Measurements from ENCODE around the gene ABCG1. TPM values are rescaled to one million over a fixed set of nuclear protein-coding genes. Genes with fewer than 3 reads are reported as not detected.

ABCG1 gene
- polyA plus RNA-seq, 1 donor from 2014 or later = 11.6 TPM

GRCh38 chr21:42238185-42238934 lies 19.4 kb downstream of the ABCG1 start:
- peak overlapping the region in 3 of 4 donors; percentile 52 to 78 (median 76) for H3K4me3 Mint-ChIP-seq
- peak overlapping the region; percentile 27 to 69 (median 36) for H3K27ac Mint-ChIP-seq
- H3K36me3 Mint-ChIP-seq = peaks cover 1% of the 10 kb centered on the region
- peaks cover 6% of the 10 kb centered on the region for H3K27me3 Mint-ChIP-seq
- H3K9me3 Mint-ChIP-seq = no peaks in the 10 kb centered on the region
- peaks cover 47 to 60% (median 54%) of the 10 kb centered on the region in 3 donors for H3K4me1 Mint-ChIP-seq

- Mint-ChIP-seq H3K36me3 (peaks cover 1% of the 10 kb centered on the region), H3K9me3 (no peaks in the 10 kb centered on the region), H3K27ac (no peak overlapping the region), H3K4me1 (peaks cover 38 to 51% (median 44%) of the 10 kb centered on the region in 3 donors), H3K27me3 (peaks cover 6% of the 10 kb centered on the region), H3K4me3 (peak overlapping the region in 1 of 4 donors; percentile 38)
These were observed 20.6 kb downstream of the ABCG1 start for GRCh38 chr21:42239556-42239955.

GRCh38 chr21:42239973-42240372 lies 21.0 kb downstream of the ABCG1 start:
- peaks cover 1% of the 10 kb centered on the region for H3K36me3 Mint-ChIP-seq
- H3K4me1 Mint-ChIP-seq = peaks cover 37 to 50% (median 43%) of the 10 kb centered on the region in 3 donors
- no peaks in the 10 kb centered on the region for H3K9me3 Mint-ChIP-seq
- H3K27ac Mint-ChIP-seq = no peak overlapping the region
- peaks cover 6% of the 10 kb centered on the region for H3K27me3 Mint-ChIP-seq
- peak overlapping the region in 1 of 4 donors; percentile 38 for H3K4me3 Mint-ChIP-seq

- H3K27me3 Mint-ChIP-seq = peaks cover 7% of the 10 kb centered on the region
- no peaks in the 10 kb centered on the region for H3K9me3 Mint-ChIP-seq
- H3K27ac Mint-ChIP-seq = peak overlapping the region in 1 of 3 donors; percentile 39
- H3K4me3 Mint-ChIP-seq = peak overlapping the region in 2 of 4 donors; percentile 29 to 58
- no peaks in the 10 kb centered on the region for H3K36me3 Mint-ChIP-seq
- peaks cover 25 to 29% (median 25%) of the 10 kb centered on the region in 3 donors for H3K4me1 Mint-ChIP-seq
These were observed 23.7 kb downstream of the ABCG1 start for GRCh38 chr21:42242611-42243010.

DNA sequence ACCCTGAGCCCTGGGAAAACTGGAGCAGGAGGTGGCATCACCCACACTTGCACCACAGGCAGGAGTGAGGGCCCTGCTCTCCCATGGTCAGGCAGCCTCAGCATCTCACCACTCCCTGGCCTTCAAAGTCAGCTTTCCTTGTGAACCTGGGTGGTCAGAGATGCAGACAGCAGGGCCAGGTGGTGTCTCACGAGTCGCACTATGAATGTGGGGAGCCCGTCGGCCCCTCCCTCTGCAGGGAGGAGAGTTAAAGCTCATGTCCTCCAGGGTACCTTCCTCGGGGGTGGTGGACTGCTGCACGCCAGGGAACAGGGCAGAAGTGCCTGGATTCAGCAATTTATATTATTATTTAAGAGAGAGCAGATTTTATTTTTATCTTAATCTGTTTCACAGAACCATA lies 24.1 kb downstream of the ABCG1 start:
- Mint-ChIP-seq H3K4me1 (peaks cover 25 to 30% (median 26%) of the 10 kb centered on the region in 3 donors), H3K27me3 (peaks cover 7% of the 10 kb centered on the region), H3K4me3 (no peak overlapping the region), H3K36me3 (no peaks in the 10 kb centered on the region), H3K27ac (peak overlapping the region in 1 of 3 donors; percentile 39), H3K9me3 (no peaks in the 10 kb centered on the region)

GRCh38 chr21:42245331-42246193 lies 26.6 kb downstream of the ABCG1 start:
- Mint-ChIP-seq H3K4me1 (peaks cover 29 to 35% (median 33%) of the 10 kb centered on the region in 3 donors), H3K27ac (no peak overlapping the region), H3K36me3 (no peaks in the 10 kb centered on the region), H3K9me3 (no peaks in the 10 kb centered on the region), H3K27me3 (peaks cover 7% of the 10 kb centered on the region), H3K4me3 (no peak overlapping the region)

DNA sequence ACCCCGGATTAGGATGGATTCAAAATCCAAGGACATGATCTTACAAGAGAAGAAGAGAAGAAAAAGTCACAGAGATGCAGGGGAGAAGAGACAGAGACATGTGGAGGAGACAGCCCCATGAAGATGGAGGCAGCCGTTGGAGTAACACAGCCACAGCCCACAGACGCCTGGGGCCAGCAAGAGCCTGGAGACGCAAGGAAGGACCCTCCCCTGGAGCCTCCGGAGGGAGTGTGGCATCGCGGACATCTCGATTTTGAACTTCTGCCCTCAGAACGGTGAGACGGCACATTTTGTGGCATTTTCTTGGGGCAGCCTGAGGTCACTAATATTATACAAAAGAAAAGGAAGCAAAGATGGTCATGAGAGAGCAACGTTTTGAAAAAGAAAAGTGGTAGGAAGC lies 28.8 kb downstream of the ABCG1 start:
- Mint-ChIP-seq H3K4me1 (peaks cover 20 to 32% (median 26%) of the 10 kb centered on the region in 3 donors), H3K27me3 (peaks cover 1% of the 10 kb centered on the region), H3K9me3 (no peaks in the 10 kb centered on the region), H3K36me3 (no peaks in the 10 kb centered on the region), H3K4me3 (no peak overlapping the region), H3K27ac (no peak overlapping the region)

- H3K27me3 Mint-ChIP-seq = peaks cover 1% of the 10 kb centered on the region
- H3K36me3 Mint-ChIP-seq = no peaks in the 10 kb centered on the region
- peaks cover 19 to 28% (median 24%) of the 10 kb centered on the region in 3 donors for H3K4me1 Mint-ChIP-seq
- H3K9me3 Mint-ChIP-seq = no peaks in the 10 kb centered on the region
- H3K27ac Mint-ChIP-seq = peak overlapping the region in 1 of 3 donors; percentile 20
- H3K4me3 Mint-ChIP-seq = peak overlapping the region in 1 of 4 donors; percentile 30
These were observed 29.3 kb downstream of the ABCG1 start for GRCh38 chr21:42248241-42248640.

DNA sequence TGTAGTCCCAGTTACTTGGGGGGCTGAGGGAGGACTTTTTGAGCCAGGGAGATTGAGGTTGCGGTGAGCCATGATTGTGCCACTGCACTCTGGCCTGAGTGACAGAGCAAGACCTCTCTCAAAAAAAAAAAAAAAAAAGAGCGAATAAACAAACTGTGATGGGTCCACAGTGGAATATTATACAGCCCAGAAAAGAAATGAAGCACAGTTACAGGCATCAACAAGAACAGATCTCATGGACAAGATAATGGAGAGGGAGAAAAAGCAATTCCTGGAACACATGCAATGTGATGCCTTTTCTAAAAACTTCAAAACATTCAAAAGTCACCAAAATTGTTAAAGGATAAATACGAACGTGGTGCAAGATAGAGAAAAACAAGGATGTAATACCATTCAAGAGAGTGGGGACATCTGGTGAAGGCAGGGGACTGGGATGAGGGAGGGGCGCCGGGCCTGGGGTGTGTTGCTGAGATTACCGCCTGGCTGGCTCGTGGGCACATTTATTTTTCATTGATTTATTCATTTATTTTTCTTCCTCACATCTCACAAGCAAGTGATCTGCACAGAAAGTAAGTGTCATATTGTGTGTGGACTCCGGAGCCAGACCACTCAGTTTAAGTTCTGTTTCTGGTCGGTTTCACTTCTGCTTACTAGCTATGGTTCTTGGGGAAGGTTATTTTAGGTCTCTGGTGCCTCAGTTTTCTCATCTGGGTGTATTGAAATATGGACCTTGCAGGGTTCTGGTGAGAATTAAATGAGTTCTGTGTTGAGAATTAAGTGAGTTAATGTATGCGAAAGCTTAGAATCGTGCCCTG lies 30.1 kb downstream of the ABCG1 start:
- peak overlapping the region; percentile 11 to 45 (median 23) for H3K27ac Mint-ChIP-seq
- H3K36me3 Mint-ChIP-seq = no peaks in the 10 kb centered on the region
- peak overlapping the region; percentile 2 to 69 (median 58) for H3K4me3 Mint-ChIP-seq
- peaks cover 24 to 34% (median 26%) of the 10 kb centered on the region in 3 donors for H3K4me1 Mint-ChIP-seq
- no peaks in the 10 kb centered on the region for H3K9me3 Mint-ChIP-seq
- H3K27me3 Mint-ChIP-seq = peaks cover 1% of the 10 kb centered on the region

DNA sequence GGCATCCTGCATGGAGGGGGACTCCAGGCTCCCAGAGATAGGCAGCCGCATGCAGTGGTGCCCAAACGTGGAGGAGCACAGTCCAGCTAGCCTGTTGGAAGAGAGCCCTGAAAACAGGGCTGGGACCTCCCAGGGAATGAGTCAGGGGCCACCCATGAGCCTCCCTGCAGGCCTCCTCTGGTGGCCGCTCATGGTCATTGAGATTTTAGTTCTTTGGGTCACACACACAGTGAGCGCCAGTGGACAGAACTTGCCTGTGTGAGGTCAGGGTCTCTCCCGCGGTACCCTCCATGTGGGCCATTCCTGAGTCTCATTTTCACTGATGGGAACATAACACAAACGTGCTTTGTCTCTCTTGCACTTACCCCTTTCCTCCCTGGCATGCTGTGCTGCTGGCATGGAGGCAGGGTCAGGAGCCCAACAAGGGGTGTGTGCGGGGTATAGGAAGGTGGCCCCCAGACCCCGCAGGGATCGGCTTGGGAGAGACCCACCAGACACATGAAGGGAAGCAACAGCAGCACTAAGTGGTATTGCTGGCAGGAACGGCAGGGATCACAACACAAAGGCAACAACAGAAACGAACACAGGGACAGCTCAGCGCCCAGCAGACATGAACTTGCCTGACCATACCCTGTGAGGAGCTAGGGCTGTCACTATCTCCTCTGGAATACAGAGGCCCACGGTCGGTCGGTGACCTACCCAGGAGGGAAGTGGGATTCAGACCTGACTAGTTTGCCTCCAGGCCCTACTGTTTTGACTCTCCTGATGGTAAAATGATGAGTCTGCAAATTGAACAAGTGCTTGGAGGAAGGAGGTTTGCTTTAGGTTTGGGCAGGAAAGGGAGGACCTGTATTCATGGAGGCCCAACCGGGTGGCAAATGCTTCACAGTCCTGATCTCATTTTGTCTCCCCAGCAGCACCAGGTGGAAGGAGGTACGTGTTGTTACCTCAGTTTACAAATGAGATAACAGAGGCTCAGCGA lies 31.8 kb downstream of the ABCG1 start:
- Mint-ChIP-seq H3K9me3 (no peaks in the 10 kb centered on the region), H3K27ac (peak overlapping the region in 1 of 3 donors; percentile 45), H3K36me3 (no peaks in the 10 kb centered on the region), H3K4me3 (no peak overlapping the region), H3K4me1 (peaks cover 35 to 50% (median 38%) of the 10 kb centered on the region in 3 donors), H3K27me3 (no peaks in the 10 kb centered on the region)

DNA sequence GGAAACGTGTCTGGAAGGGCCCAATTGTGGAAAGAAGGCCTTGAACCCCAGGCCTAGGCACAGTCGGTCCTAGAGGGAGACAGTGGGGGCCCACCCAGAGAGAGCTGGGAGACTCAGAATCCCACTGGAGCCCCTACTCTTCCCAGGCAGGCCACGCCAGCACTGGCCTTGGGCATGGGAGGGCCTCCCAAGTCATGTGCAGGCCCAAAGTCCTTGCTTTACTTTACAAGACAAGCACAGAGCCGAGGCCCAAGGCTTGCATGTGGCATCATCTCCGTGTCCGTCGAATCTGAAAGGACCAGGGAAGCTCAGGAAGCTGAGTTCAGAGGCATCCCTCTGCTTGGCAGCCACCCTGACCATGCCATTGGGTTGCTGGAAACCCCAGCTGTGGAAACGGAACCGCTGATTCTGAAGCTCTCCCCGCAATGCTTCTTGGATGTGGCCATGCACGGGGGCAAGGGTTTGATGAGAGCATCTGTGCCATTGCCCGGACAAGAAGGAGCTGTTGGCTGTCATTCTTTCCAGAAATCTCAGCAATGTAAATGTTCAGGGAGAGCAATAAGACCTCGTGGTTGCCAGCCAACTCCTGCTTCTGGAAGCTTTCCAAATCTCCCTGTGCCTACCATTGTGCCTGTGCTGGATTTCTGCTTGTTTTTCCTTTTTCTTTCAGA lies 32.8 kb downstream of the ABCG1 start:
- no peak overlapping the region for H3K27ac Mint-ChIP-seq
- no peaks in the 10 kb centered on the region for H3K27me3 Mint-ChIP-seq
- no peak overlapping the region for H3K4me3 Mint-ChIP-seq
- H3K36me3 Mint-ChIP-seq = no peaks in the 10 kb centered on the region
- no peaks in the 10 kb centered on the region for H3K9me3 Mint-ChIP-seq
- peaks cover 36 to 50% (median 38%) of the 10 kb centered on the region in 3 donors for H3K4me1 Mint-ChIP-seq

GRCh38 chr21:42252325-42252654 lies 33.4 kb downstream of the ABCG1 start:
- H3K4me3 Mint-ChIP-seq = no peak overlapping the region
- no peaks in the 10 kb centered on the region for H3K27me3 Mint-ChIP-seq
- H3K27ac Mint-ChIP-seq = peak overlapping the region in 2 of 3 donors; percentile 6 to 76
- peaks cover 34 to 50% (median 38%) of the 10 kb centered on the region in 3 donors for H3K4me1 Mint-ChIP-seq
- no peaks in the 10 kb centered on the region for H3K36me3 Mint-ChIP-seq
- no peaks in the 10 kb centered on the region for H3K9me3 Mint-ChIP-seq

DNA sequence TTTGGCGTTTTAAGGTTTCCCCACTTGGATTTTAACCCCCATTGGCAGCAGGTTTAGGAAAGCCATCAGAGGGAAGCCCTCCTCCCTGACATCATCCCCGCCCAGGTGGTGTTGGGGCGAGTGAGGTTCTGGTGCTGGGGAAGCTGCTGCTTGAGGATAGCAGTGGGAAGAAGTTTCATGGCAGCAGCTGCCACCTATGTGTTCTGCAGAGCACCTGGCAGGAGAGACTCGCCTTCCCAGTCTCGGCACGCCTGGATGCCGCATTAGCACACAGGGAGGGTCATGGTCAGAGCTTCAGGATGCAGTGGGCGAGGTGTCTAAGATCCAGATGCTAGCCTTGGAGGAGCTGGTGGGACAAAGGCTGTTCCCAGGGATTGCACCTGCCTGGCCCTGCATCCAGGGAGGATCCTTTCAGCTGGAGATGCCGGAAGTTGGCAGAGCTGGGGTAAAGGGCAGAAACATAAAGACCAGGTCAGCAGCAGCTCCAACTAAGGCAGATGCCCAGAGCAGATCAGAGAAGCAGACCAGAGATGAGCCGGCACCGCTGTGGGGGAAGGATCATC lies 33.9 kb downstream of the ABCG1 start:
- no peaks in the 10 kb centered on the region for H3K36me3 Mint-ChIP-seq

More for the DNA sequence above, 33.9 kb downstream of the ABCG1 start:
- H3K27ac Mint-ChIP-seq = peak overlapping the region in 1 of 3 donors; percentile 76
- no peak overlapping the region for H3K4me3 Mint-ChIP-seq
- no peaks in the 10 kb centered on the region for H3K9me3 Mint-ChIP-seq
- H3K27me3 Mint-ChIP-seq = no peaks in the 10 kb centered on the region
- peaks cover 30 to 45% (median 32%) of the 10 kb centered on the region in 3 donors for H3K4me1 Mint-ChIP-seq

Measured in IgD-negative memory B cell (primary cell).